ENCODE results near the gene BBX.

Gene BBX

GRCh38 chr3:107531917-107532469, 9.2 kb downstream of the BBX start:
- H3K4me3 ChIP-seq (ENCODE audit: low read depth, low read length) = no peak overlapping the region
- TF ChIP-seq CTCF (IDR thresholded peaks at IDR 0.05; ENCODE audit: insufficient read depth, low read depth, low read length, missing control alignments) = no peak
- no peak for DNase-seq (ENCODE audit: low read depth)

DNA sequence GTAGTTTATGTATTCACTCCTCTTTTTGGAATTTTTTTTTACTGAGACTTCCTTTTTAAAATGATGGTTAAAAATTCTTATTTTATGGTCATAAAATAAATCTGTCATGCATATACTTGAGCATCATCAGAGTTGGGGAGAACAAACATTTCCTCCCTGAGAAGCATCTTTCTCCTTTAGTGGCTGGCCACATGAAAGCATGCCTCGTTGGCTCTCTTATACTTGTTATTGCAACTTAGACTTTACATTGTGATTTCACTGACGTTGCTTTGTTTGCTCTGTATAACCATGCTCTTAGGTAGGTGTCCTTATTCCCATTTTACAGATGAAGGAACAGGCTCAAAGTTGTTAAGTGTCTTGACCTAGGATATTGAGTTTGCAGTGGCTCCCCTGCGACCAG, 18.1 kb downstream of the BBX start:
- H3K4me3 ChIP-seq (ENCODE audit: low read depth, low read length) = no peak overlapping the region
- TF ChIP-seq CTCF (IDR thresholded peaks at IDR 0.05; ENCODE audit: insufficient read depth, low read depth, low read length, missing control alignments) = no peak
- DNase-seq (ENCODE audit: low read depth) = no peak

DNA sequence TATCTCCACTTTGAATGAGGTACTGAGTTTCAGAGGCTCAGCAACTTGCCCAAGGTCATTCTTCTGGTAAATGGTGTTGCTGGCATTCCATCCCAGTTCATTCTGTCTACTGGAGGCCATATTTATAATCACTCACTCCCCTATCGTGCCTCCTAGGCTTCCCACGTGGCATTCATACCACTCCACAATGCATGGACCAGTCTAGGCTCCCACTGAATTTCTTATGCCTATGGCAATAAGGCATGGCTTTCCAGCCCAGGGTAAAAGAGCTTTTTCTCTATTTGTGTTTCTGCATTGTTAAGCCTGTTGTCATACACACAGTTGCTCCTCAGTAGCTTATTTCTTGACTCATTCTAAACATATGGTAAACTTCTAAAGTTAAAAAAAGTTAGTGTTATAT, 19.9 kb downstream of the BBX start:
- no peak overlapping the region for H3K4me3 ChIP-seq (ENCODE audit: low read depth, low read length)
- TF ChIP-seq CTCF (IDR thresholded peaks at IDR 0.05; ENCODE audit: insufficient read depth, low read depth, low read length, missing control alignments) = no peak
- DNase-seq (ENCODE audit: low read depth) = no peak

- H3K4me3 ChIP-seq (ENCODE audit: low read depth, low read length) = no peak overlapping the region
- peak; percentile 16 for DNase-seq (ENCODE audit: low read depth)
- no peak for TF ChIP-seq CTCF (IDR thresholded peaks at IDR 0.05; ENCODE audit: insufficient read depth, low read depth, low read length, missing control alignments)
Observed at GRCh38 chr3:107543666-107544065, 20.9 kb downstream of the BBX start.

DNA sequence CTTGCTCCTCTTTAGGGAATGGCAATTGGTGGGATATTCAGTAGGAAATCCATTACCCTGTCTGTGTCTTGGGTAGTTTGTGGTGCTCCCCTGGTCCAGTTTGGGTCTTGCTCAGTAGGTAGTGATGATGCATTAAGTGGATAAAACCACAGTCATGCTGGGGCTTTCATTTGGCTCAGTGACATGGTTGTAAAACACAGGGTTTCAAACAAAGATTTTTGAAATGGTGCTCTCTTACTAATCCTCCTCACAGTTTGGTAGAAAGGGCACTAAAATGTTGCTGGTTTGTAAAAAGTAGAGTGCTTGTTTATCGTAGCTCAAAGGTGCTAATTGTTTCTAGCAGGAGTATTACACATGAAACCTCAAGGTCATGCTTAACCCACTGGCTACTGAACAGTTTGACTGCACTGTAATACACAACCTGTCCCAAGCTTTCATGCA, 22.9 kb downstream of the BBX start:
- H3K4me3 ChIP-seq (ENCODE audit: low read depth, low read length) = no peak overlapping the region
- no peak for DNase-seq (ENCODE audit: low read depth)
- TF ChIP-seq CTCF (IDR thresholded peaks at IDR 0.05; ENCODE audit: insufficient read depth, low read depth, low read length, missing control alignments) = no peak

DNA sequence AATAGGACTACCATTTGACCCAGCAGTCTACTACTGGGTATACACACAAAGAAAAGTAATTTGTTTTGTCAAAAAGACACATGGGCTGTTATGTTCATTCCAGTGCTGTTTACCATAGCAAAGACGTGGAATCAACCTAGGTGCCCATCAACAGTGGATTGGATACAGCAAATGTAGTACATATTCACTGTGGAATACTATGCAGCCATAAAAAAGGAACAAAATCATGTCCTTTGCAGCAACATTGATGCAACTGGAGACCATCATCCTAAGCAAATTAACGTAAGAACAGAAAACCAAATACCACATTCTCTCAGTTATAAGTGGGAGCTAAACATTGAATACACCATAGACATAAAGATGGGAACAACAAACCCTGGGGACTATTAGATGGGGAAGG, 25.8 kb downstream of the BBX start:
- DNase-seq (ENCODE audit: low read depth) = no peak
- TF ChIP-seq CTCF (IDR thresholded peaks at IDR 0.05; ENCODE audit: insufficient read depth, low read depth, low read length, missing control alignments) = no peak

GRCh38 chr3:107555359-107555758, 32.6 kb downstream of the BBX start:
- TF ChIP-seq CTCF (IDR thresholded peaks at IDR 0.05; ENCODE audit: insufficient read depth, low read depth, low read length, missing control alignments) = no peak
- no peak overlapping the region for H3K4me3 ChIP-seq (ENCODE audit: low read depth, low read length)
- peak; percentile 5 for DNase-seq (ENCODE audit: low read depth)

More for the DNA sequence above, 25.8 kb downstream of the BBX start:
- H3K4me3 ChIP-seq (ENCODE audit: low read depth, low read length) = no peak overlapping the region

Data from GM12865 (cell line).